ENCODE measurements around the gene CNNM4. TPM values are rescaled to one million over a fixed set of nuclear protein-coding genes. Genes with fewer than 3 reads are reported as not detected.

CNNM4 gene
- total RNA-seq, 1 experiment from 2014 or later: 14.0 TPM

DNA sequence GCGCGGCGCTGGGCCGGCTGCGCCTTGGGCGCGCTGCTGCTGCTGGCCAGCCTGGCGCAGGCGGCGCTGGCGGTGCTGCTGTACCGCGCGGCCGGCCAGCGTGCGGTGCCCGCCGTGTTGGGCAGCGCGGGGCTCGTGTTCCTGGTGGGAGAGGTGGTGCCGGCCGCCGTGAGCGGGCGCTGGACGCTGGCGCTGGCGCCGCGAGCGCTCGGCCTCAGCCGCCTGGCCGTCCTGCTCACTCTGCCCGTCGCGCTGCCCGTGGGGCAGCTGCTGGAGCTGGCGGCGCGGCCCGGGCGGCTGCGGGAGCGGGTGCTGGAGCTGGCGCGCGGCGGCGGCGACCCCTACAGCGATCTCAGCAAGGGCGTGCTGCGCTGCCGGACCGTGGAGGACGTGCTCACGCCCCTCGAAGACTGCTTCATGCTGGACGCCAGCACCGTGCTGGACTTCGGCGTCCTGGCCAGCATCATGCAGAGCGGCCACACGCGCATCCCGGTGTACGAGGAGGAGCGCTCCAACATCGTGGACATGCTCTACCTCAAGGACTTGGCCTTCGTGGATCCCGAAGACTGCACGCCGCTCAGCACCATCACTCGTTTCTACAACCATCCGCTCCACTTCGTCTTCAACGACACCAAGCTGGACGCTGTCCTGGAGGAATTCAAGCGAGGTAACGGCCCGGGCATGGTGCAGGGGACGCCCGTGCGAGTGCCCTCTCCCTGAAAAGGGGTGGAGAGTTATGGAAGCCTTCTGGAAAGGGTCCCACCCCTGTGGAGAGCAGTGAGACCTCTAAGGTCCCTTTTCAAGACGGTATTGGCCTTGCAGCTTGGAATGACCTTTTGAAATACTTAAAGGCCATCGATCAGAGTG is 56.4 kb downstream of the CNNM4 start (continued):
- TF ChIP-seq, protein P1, sequence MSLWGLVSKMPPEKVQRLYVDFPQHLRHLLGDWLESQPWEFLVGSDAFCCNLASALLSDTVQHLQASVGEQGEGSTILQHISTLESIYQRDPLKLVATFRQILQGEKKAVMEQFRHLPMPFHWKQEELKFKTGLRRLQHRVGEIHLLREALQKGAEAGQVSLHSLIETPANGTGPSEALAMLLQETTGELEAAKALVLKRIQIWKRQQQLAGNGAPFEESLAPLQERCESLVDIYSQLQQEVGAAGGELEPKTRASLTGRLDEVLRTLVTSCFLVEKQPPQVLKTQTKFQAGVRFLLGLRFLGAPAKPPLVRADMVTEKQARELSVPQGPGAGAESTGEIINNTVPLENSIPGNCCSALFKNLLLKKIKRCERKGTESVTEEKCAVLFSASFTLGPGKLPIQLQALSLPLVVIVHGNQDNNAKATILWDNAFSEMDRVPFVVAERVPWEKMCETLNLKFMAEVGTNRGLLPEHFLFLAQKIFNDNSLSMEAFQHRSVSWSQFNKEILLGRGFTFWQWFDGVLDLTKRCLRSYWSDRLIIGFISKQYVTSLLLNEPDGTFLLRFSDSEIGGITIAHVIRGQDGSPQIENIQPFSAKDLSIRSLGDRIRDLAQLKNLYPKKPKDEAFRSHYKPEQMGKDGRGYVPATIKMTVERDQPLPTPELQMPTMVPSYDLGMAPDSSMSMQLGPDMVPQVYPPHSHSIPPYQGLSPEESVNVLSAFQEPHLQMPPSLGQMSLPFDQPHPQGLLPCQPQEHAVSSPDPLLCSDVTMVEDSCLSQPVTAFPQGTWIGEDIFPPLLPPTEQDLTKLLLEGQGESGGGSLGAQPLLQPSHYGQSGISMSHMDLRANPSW (CRISPR knock-in tag; conservative IDR thresholded peaks at IDR 0.05; ENCODE audit: low read depth): 0 out of 2 replicates have a peak, but pooled peaks have one; percentile 20
- TF ChIP-seq, protein P2, sequence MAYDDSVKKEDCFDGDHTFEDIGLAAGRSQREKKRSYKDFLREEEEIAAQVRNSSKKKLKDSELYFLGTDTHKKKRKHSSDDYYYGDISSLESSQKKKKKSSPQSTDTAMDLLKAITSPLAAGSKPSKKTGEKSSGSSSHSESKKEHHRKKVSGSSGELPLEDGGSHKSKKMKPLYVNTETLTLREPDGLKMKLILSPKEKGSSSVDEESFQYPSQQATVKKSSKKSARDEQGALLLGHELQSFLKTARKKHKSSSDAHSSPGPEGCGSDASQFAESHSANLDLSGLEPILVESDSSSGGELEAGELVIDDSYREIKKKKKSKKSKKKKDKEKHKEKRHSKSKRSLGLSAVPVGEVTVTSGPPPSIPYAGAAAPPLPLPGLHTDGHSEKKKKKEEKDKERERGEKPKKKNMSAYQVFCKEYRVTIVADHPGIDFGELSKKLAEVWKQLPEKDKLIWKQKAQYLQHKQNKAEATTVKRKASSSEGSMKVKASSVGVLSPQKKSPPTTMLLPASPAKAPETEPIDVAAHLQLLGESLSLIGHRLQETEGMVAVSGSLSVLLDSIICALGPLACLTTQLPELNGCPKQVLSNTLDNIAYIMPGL (CRISPR knock-in tag; IDR thresholded peaks at IDR 0.05): no peak
- TF ChIP-seq SOX15 (CRISPR knock-in tag; IDR thresholded peaks at IDR 0.05) (no peak), ZNF232 (CRISPR knock-in tag; IDR thresholded peaks at IDR 0.05) (peak; percentile 47; the same call in 1 of the 2 replicates)
- TF ChIP-seq, protein P3, sequence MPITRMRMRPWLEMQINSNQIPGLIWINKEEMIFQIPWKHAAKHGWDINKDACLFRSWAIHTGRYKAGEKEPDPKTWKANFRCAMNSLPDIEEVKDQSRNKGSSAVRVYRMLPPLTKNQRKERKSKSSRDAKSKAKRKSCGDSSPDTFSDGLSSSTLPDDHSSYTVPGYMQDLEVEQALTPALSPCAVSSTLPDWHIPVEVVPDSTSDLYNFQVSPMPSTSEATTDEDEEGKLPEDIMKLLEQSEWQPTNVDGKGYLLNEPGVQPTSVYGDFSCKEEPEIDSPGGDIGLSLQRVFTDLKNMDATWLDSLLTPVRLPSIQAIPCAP (CRISPR knock-in tag; IDR thresholded peaks at IDR 0.05): no peak
- TF ChIP-seq, protein P4, sequence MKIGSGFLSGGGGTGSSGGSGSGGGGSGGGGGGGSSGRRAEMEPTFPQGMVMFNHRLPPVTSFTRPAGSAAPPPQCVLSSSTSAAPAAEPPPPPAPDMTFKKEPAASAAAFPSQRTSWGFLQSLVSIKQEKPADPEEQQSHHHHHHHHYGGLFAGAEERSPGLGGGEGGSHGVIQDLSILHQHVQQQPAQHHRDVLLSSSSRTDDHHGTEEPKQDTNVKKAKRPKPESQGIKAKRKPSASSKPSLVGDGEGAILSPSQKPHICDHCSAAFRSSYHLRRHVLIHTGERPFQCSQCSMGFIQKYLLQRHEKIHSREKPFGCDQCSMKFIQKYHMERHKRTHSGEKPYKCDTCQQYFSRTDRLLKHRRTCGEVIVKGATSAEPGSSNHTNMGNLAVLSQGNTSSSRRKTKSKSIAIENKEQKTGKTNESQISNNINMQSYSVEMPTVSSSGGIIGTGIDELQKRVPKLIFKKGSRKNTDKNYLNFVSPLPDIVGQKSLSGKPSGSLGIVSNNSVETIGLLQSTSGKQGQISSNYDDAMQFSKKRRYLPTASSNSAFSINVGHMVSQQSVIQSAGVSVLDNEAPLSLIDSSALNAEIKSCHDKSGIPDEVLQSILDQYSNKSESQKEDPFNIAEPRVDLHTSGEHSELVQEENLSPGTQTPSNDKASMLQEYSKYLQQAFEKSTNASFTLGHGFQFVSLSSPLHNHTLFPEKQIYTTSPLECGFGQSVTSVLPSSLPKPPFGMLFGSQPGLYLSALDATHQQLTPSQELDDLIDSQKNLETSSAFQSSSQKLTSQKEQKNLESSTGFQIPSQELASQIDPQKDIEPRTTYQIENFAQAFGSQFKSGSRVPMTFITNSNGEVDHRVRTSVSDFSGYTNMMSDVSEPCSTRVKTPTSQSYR (CRISPR knock-in tag; IDR thresholded peaks at IDR 0.05): no peak

DNA sequence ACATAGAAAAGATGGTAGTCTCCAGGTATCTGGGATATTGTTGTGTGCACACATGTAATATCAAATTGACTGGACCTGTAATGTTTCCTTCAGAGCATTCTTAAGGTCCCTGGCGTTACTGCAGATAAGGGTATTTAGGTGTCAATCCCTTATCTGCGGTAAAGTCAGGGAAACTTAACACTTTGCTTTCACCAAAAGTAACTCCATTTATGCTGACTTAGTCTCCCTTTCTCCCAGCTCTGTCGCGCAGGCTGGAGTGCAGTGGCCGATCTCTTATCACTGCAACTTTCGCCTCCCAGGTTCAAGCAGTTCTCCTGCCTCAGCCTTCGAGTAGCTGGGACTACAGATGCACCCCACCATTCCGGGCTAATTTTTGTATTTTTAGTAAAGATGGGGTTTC is 57.2 kb downstream of the CNNM4 start:
- Mint-ChIP-seq H3K36me3 (peaks cover 18% of the 10 kb centered on the region), H3K27ac (no peak overlapping the region), H3K4me1 (peaks cover 48% of the 10 kb centered on the region), H3K27me3 (ENCODE audit: low read depth) (0 out of 2 replicates have a peak, but pooled peaks cover 2% of the 10 kb centered on the region), H3K9me3 (no peaks in the 10 kb centered on the region), H3K4me3 (peak overlapping the region; percentile 82)
- DNase-seq (ENCODE audit: low spot score) (no peak), ATAC-seq (no peak)
- POLR2A ChIA-PET: no interaction called here
- TF ChIP-seq ELF4 (CRISPR knock-in tag; IDR thresholded peaks at IDR 0.05; ENCODE audit: low read depth): no peak
- no peak for TF ChIP-seq SMAD3 (CRISPR knock-in tag; IDR thresholded peaks at IDR 0.05; ENCODE audit: borderline replicate concordance)
- no peak for TF ChIP-seq NFYB (CRISPR knock-in tag; conservative IDR thresholded peaks at IDR 0.05; ENCODE audit: low read depth)
- CTCF ChIA-PET: interaction anchor here (1.4 to 4.2 kb wide), 6 partner anchors 15 to 133 kb away, joined by 5 to 22 read pairs (median 10); partner anchors contain the start of gene ANKRD39

DNA sequence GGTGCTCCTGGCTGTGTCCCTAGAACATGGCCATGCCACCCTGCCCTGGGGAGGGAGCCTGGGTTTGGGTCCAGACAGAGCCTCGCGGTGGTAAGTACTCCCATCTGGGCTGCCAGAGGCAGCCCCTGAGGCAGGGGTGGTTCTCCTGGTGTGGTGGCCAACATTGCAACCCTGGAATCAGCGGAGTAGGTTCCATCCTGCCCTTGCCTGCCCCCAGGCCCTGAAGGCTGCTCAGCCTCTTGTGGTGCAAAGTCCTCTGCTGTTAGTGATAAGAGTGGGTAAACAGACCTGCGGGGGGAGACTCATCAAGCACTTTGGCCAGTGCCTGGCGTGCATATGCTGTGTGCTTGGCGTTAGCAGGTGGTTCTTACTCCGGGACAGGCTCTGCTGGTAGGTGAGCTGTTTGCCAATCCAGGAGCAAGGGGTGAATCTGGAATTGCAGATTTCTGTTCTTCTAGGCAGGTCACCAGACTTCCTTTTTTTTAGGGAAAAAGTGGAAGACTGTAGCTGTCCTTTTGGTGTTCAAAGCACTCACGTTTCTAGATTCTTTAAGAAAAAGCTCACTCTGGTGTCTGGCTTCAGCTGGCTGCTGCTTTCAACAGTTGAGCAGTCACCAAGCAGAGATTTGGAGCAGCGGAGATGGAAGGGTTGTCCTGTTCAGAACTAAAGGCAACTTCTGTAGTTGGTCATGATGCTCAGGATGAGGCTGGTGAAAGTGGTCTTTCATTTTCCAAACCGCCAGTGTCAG is 58.6 kb downstream of the CNNM4 start:
- Mint-ChIP-seq H3K4me1 (peaks cover 48% of the 10 kb centered on the region), H3K4me3 (peak overlapping the region; percentile 82), H3K27ac (peak overlapping the region; percentile 90)

More for the DNA sequence above, 58.6 kb downstream of the CNNM4 start:
- H3K9me3 Mint-ChIP-seq: no peaks in the 10 kb centered on the region
- no peak for DNase-seq (ENCODE audit: low spot score)
- CTCF ChIA-PET: interaction anchor here (1.0 to 4.1 kb wide), 5 partner anchors 9 to 132 kb away, joined by 3 to 12 read pairs (median 5); partner anchors contain the start of gene ANKRD39
- 0 out of 2 replicates have a peak, but pooled peaks cover 2% of the 10 kb centered on the region for H3K27me3 Mint-ChIP-seq (ENCODE audit: low read depth)
- TF ChIP-seq, protein P5, sequence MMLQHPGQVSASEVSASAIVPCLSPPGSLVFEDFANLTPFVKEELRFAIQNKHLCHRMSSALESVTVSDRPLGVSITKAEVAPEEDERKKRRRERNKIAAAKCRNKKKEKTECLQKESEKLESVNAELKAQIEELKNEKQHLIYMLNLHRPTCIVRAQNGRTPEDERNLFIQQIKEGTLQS (CRISPR knock-in tag; conservative IDR thresholded peaks at IDR 0.05): no peak
- peak; percentile 78 for TF ChIP-seq GABPB1 (CRISPR knock-in tag; IDR thresholded peaks at IDR 0.05)
- no peak for ATAC-seq
- H3K36me3 Mint-ChIP-seq: peaks cover 21% of the 10 kb centered on the region
- POLR2A ChIA-PET: interaction anchor here (0.6 kb wide), 1 partner anchor 10 kb away, joined by 4 read pairs; no protein-coding TSS in a partner anchor

Measured in WTC11 (cell line).